ES-I3 (cell line): ENCODE data around the gene ZCCHC17.
"Not testable (repeated sequence)": the region's sequence is repeated elsewhere in the genome, so short reads cannot be mapped to it uniquely, and the experiment has no call there.

Experiments used
- H3K36me3 ChIP-seq: 2 replicates; pipeline ENCODE4 v1.6.1; 2013; ENCODE audit warnings: mild to moderate bottlenecking, low read length, control low read depth, moderate library complexity; ENCODE audit not compliant: insufficient read depth
- H3K4me1 ChIP-seq: 2 replicates; pipeline ENCODE4 v1.6.1; 2013; ENCODE audit warnings: mild to moderate bottlenecking, control low read depth, low read length; ENCODE audit not compliant: insufficient read depth
- H3K9ac ChIP-seq: 2 replicates; pipeline ENCODE4 v1.6.1; 2013; ENCODE audit warnings: low read depth, mild to moderate bottlenecking, low read length, moderate library complexity
- H3K9me3 ChIP-seq: 2 replicates; pipeline ENCODE4 v1.6.1; 2013; ENCODE audit warnings: mild to moderate bottlenecking, low read length, moderate library complexity; ENCODE audit not compliant: control insufficient read depth, insufficient read depth

Gene ZCCHC17

DNA sequence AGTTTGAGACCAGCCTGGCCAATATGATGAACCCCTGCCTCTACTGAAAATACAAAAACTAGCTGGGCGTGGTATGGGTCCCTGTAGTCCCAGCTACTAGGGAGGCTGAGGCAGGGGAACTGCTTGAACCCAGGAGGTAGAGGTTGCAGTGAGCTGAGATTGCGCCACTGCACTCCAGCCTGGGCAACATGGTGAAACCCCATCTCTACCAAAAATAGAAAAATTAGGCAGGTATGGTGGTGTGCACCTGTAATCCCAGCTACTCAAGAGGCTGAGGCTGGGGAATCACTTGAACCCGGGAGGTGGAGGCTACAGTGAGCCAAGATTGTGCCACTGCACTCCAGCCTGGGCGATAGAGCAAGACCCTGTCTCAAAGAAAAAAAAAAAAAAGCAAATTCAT, 9.0 kb upstream of the ZCCHC17 start:
- not testable (repeated sequence) for H3K9me3 ChIP-seq, H3K9ac ChIP-seq, H3K4me1 ChIP-seq
- H3K36me3 ChIP-seq, result peaks cover 33% of the 10 kb centered on the region

DNA sequence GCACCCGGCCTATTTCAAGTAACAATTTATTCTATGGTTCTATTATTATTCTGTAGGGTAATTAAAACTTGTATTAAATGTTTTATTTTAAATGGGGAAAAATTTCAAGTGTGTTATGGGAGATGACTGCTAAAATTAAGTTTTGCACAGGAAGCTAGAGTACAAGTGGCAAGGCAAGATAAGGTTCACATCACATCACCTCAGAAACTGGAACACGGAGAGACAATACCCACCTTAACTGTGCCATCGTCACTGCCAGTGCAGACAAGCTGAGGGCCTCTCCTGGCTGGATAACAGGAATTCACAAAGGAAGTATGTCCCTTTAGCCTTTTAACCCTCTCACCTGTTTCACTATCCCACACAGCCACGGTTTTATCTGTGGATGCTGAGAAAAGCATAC, 7.8 kb upstream of the ZCCHC17 start:
- no peak overlapping the region for H3K9ac ChIP-seq
- H3K9me3 ChIP-seq, result no peaks in the 10 kb centered on the region
- H3K36me3 ChIP-seq, result peaks cover 42% of the 10 kb centered on the region
- H3K4me1 ChIP-seq, result no peaks in the 10 kb centered on the region

DNA sequence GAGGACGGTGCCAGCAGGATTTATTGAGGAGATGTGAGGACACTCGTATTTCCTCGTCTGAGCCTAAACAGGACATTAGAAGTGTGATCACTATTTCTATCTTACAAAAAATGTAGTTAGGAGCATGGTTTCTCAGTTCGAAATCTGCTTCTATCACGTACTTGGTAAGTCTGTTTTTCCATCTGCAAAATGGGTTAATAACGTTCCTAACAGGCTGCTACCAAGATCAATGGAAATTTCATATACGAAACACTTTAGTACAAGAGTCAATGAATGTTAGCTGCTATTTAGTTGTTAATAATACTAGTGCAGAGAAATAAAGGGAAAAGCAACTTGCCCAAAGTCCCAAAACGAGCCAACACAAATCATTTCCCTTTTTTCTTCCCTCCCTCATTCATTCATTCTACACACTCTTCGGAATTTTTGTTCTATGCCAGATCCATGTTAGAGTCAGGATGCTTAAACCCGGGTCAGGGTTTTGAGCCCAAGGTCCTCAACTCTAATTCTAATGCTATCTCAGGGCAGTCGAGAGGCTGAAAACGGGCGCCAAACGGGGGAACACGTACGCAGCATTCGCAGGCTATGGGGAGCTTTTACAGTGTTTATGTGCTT, 852 bp upstream of the ZCCHC17 start:
- peak overlapping the region; percentile 84 for H3K9ac ChIP-seq
- no peaks in the 10 kb centered on the region for H3K4me1 ChIP-seq
- H3K36me3 ChIP-seq, result peaks cover 27% of the 10 kb centered on the region
- H3K9me3 ChIP-seq, result no peaks in the 10 kb centered on the region

DNA sequence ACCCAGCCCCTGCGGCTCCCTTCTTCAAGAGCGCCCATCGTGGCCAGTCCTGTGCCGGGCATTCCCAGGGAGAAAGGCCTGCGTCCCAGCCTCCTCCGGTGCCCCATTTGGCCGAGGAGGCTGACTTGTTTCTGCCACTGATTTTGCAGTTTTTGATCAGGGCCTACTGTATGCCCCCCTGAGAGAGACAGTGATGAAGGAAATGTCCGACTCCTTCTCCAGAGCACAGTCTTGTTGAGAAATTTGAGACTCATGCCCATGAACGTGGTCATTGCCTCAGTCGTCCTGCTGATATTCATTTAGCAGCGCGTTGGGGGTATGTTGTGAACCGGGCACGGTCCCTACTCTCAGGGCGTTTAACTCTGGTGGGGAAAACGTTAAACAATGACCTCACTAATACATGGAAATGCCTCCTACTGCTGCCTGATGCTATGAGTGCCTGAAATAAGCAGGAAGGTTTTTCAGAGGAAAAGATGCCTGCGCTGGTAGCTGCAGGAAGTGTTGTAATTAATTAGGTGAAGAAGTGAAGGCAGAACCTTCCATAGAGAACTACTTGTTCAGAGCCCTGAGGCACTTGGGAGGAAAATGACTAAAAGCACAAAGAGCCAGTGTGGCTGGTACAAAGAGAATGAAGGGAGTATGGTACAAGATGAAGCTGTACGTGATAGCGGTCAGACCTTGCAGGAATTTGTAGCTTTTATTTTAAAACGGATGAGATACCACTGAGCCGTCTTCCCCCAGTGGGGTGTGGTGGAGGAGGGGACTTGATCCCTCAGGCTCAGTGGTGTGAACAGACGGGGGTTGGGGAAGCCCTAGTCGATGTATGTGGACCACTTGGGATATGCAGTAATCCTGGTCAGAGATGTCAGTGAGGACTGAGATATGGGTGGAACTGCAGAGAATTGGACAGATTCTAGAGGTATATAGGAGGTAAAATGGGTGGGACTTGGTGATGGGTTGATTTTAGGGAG, 730 bp downstream of the ZCCHC17 start:
- Histone ChIP-seq H3K36me3 (peaks cover 16% of the 10 kb centered on the region), H3K9me3 (no peaks in the 10 kb centered on the region), H3K9ac (peak overlapping the region; percentile 84)

DNA sequence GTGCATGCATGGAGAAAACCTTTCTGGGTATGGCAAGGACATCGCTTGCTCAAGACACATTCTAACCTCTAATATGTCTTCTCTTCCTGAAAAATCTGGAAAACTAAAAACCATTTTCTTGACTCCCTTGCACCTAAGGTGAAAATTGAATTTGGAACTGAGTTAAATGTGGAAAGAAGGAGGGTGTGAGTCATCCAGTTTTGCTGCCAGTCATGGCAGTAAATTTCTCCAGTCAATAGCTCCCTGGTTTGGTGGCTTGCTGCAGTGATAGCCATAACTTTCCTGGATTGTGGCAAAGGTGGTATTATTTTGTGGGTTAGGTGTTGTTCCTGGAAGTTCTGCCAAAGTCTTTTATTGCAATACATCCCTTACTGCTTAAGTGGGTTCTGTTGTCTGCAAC, 2.5 kb downstream of the ZCCHC17 start:
- Histone ChIP-seq H3K9ac (no peak overlapping the region), H3K4me1 (no peaks in the 10 kb centered on the region), H3K9me3 (no peaks in the 10 kb centered on the region), H3K36me3 (0 out of 2 replicates have a peak, but pooled peaks cover 4% of the 10 kb centered on the region)

More for the DNA sequence above, 730 bp downstream of the ZCCHC17 start:
- H3K4me1 ChIP-seq, result no peaks in the 10 kb centered on the region

DNA sequence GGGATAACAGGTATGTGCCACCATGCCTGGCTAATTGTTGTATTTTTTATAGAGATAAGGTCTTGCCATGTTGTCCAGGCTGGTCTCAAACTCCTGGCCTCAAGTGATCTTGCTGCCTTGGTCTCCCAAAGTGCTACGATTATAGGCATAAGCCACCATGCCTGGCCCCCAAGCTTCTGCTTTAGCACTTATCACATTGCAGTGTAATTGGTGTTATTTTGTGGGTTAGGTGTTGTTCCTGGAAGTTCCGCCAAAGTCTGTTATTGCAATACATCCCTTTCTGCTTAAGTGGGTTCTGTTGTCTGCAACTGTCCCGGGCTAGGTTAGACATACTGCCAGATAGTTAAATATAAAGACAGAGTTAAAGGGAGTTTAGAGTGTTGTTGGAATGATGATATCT, 3.4 kb downstream of the ZCCHC17 start:
- Histone ChIP-seq H3K4me1 (no peaks in the 10 kb centered on the region), H3K9ac (no peak overlapping the region), H3K9me3 (no peaks in the 10 kb centered on the region), H3K36me3 (0 out of 2 replicates have a peak, but pooled peaks cover under 1% of the 10 kb centered on the region)

DNA sequence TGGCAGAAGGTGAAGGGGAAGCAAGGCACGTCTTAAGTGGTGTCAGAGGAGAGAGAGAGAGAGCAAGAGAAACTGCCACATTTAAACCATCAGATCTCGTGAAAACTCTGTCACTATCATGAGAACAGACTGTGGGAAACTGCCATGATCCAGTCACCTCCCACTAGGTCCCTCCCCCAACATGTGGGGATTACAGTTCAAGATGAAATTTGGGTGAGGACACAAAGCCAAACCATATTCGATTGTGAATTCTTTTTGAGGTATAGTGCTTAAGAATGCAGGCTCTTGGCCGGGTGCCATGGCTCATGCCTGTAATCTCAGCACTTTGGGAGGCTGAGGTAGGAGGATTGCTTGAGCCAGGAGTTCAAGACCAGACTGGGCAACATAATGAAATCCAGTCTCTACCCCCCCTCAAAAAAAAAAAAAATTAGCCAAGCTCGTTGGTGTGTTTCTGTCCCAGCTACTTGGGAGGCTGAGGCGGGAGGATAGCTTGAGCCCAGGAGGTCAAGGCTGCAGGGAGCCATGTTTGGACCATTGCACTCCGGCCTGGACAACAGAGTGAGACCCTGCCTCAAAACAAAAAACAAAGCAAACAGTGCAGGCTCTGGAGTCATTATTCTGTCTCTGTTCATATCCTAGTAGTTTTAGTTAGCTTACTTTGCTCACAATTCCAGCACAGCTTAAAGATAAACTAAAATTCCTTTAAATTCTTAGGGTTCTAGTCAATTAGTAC, 6.0 kb downstream of the ZCCHC17 start:
- Histone ChIP-seq H3K9me3 (no peaks in the 10 kb centered on the region), H3K4me1 (no peaks in the 10 kb centered on the region), H3K9ac (no peak overlapping the region), H3K36me3 (no peaks in the 10 kb centered on the region)

DNA sequence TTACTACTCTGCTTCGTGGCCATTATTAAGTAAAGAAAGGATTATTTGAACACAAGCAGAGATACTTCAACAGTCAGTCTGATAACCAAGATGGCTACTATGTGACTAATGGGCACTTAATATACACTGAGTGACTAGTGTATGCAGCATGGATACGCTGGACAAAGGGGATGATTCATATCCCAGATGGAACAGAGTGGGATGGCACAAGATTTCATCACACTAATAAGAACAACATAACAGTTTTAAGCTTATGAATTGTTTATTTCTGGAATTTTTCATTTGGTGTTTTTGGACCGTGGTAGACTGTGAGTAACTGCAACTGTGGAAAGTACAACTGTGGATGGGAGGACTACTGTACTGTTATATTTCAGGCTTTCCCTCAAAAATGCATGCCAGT, 9.4 kb downstream of the ZCCHC17 start:
- Histone ChIP-seq H3K4me1 (peaks cover 8% of the 10 kb centered on the region; the same call in 1 of the 2 replicates), H3K9ac (no peak overlapping the region), H3K9me3 (no peaks in the 10 kb centered on the region), H3K36me3 (peaks cover 9% of the 10 kb centered on the region)

DNA sequence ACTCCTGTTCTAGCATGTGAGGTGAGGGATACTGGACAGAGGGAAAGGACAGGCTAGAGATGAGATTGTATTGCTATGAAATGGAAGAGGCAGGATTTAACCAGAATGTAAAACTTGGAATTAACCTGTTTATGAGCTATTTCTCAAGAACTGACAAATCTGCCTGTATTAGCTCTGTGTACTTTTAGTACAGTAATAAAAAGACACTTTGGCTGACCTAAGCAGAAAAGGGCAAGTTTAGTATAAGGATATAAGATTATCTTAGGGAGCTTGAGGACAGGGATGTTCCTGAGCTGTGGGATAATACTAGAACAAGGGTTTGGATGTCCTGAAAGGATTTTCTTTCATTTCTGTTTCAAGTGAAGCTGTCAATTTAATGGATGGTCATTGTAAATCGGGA, 11.2 kb downstream of the ZCCHC17 start:
- Histone ChIP-seq H3K36me3 (peaks cover 17% of the 10 kb centered on the region), H3K4me1 (peaks cover 8% of the 10 kb centered on the region; the same call in 1 of the 2 replicates), H3K9me3 (no peaks in the 10 kb centered on the region), H3K9ac (no peak overlapping the region)

DNA sequence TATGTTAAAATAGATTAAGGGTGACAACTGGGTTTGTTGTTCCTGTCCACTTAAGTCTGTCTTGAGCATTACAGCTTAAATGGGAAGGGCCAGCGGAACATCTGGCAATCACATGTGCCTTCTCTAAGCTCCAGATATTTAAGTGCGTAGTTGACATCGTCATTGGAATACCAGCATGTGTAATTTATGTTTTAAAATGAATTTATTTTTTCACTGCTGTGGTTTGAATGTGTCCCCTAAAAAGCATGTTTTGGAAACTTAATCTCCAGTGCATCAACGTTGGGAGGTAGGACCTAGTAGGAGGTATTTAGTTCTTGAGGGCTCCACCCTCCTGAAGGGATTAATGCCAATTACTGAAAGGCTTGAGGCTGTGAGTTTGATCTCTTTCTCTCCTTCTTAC, 13.4 kb downstream of the ZCCHC17 start:
- H3K9me3 ChIP-seq, result no peaks in the 10 kb centered on the region
- no peak overlapping the region for H3K9ac ChIP-seq
- peaks cover 8% of the 10 kb centered on the region; the same call in 1 of the 2 replicates for H3K4me1 ChIP-seq
- peaks cover 22% of the 10 kb centered on the region for H3K36me3 ChIP-seq

DNA sequence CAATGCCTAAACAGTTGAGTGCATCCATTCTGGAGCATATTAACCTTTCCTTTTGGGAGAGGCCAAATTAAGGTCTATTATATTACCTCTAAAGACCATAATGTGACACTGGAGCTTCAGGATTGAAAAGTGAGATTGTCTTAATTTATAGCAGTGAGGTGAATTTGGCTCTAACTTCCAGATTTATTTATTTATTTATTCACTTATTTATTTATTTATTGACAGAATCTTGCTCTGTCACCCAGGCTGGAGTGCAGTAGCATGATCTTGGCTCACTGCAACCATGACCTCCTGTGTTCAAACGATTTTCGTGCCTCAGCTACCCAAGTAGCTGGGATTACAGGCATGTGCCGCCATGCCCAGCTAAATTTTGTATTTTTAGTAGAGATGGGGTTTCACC, 19.1 kb downstream of the ZCCHC17 start:
- no peak overlapping the region for H3K9ac ChIP-seq
- H3K36me3 ChIP-seq, result peaks cover 17% of the 10 kb centered on the region
- H3K4me1 ChIP-seq, result no peaks in the 10 kb centered on the region
- no peaks in the 10 kb centered on the region for H3K9me3 ChIP-seq

DNA sequence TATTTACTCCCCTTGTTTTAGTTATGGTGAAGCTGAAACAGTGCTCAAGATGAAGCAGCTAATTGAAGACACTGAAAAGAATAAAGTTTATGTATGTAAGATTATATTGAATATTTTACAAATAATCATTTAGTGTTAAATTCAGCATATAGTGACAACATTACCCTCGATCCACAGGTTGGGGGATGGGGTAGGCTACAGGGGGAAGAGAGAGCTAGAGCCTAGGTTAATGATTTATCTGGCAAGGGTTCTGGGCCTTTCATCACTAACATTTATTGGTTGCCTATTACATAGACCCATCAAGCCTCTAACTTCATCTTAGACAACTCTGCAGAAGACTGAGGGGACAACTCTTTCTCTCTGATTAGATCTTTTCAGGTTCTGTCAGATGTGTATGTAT, 21.3 kb downstream of the ZCCHC17 start:
- Histone ChIP-seq H3K36me3 (peaks cover 5% of the 10 kb centered on the region; the same call in 1 of the 2 replicates), H3K4me1 (no peaks in the 10 kb centered on the region), H3K9ac (no peak overlapping the region), H3K9me3 (no peaks in the 10 kb centered on the region)

DNA sequence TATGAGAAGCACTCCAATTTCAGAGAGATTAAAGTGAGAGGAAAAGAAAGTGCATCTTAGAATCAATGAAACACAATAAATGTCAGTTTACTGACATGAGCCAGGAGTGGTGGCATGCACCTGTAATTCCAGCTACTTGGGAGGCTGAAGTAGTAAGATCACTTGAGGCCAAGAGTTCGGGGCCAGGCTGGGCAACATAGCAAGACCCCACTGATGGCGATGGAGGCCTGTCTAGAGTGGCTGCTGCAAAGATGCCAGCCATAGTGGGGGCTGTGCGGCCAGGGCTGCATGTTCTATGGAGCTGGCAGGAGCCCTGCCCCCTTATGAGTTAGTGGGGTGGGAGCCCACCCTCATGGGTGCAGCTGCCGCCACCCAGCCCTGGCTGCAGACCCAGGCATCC, 27.3 kb downstream of the ZCCHC17 start:
- no peaks in the 10 kb centered on the region for H3K9me3 ChIP-seq
- H3K9ac ChIP-seq, result no peak overlapping the region
- H3K36me3 ChIP-seq, result no peaks in the 10 kb centered on the region
- H3K4me1 ChIP-seq, result no peaks in the 10 kb centered on the region

DNA sequence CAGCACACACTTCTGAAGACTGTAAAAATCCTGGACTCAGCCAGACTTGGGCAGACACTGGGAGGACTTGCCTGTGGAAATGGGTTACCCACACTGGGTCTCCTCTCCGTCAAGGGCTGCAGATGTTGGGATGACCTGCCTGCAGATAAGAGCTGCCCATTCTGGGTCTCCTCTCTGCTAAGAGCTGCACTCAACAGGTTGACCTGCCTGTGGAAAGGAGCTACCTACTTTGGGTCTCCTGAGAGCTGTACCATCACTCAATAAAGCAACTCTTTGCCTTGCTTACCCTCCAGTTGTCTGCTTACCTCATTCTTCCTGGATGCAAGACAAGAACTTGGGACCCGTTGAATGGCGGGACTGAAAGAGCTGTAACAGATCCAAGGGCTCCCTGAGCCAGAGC, 28.2 kb downstream of the ZCCHC17 start:
- no peaks in the 10 kb centered on the region for H3K36me3 ChIP-seq
- no peaks in the 10 kb centered on the region for H3K4me1 ChIP-seq
- H3K9me3 ChIP-seq, result no peaks in the 10 kb centered on the region
- no peak overlapping the region for H3K9ac ChIP-seq
